HTR-8/SVneo (cell line): Measurements from ENCODE around the gene CTSS.
A peak's percentile ranks its signal among the peaks of the same experiment; 100 is the strongest.
"Not testable (repeated sequence)": the region's sequence is repeated elsewhere in the genome, so short reads cannot be mapped to it uniquely, and the experiment has no call there.

Source experiments
- DNase-seq: peaks from one replicate; pipeline ENCODE4 v3.0.0; 2011; ENCODE audit warnings: low spot score, mixed read lengths; ENCODE audit not compliant: insufficient read length
- FAIRE-seq: peaks from 2 replicates; lab custom pipeline; 2011; peaks lifted over from hg19 to GRCh38; lab: Jason Lieb, UNC

The CTSS gene

GRCh38 chr1:150777544-150777943 lies 12.0 kb upstream of the CTSS start:
- FAIRE-seq = no peak
- no peak for DNase-seq

- FAIRE-seq = not testable (repeated sequence)
Measured at GRCh38 chr1:150775931-150776505, 10.4 kb upstream of the CTSS start.

DNA sequence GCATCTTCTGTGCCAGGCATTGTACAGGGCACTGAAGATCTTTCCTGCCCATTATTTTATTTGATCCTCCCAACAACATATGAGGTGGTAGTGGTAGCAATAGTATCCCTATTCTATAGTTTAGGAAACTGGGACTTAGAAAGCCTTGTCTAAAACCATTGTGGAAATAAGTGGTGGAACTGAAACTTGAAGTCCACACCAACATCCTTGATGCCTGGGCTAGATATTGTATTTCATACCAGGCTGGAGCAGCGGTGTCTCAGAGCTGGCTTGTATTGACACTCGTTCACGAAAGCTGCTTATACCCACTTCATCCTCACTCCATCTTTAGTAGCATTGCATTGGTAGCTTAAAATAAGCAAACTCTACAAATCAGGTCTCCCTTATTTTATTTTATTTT lies 9.7 kb upstream of the CTSS start:
- no peak for DNase-seq
- no peak for FAIRE-seq

More at GRCh38 chr1:150775931-150776505, 10.4 kb upstream of the CTSS start:
- DNase-seq = not testable (repeated sequence)

DNA sequence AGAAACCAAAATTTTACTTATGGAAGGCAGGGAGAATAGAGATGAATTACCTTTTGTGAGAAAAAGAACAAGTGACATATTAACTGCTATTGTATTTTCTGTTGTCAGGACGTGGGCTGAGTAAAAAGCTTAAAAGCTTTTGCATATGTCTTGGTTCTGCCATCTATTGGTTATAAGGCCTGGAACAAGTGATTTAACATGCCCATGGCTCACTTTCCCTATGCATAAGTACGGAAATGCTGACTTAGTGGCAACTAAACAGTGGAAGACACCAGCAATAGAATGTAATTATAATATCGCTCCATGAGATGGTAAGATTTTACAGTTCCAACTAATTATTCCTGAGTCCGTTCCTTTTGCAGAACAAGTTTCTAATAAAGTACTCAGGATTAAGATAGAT lies 6.7 kb upstream of the CTSS start:
- DNase-seq (no peak), FAIRE-seq (no peak)

- FAIRE-seq = not testable (repeated sequence)
Measured at GRCh38 chr1:150767704-150768103, 2.1 kb upstream of the CTSS start.

GRCh38 chr1:150765977-150766301 lies 361 bp upstream of the CTSS start:
- FAIRE-seq, DNase-seq: not testable (repeated sequence)

More at GRCh38 chr1:150767704-150768103, 2.1 kb upstream of the CTSS start:
- DNase-seq = not testable (repeated sequence)

GRCh38 chr1:150764617-150765101 lies 919 bp downstream of the CTSS start:
- FAIRE-seq (no peak), DNase-seq (peak; percentile 23)

- FAIRE-seq (no peak), DNase-seq (no peak)
Measured at GRCh38 chr1:150763018-150763417, 2.6 kb downstream of the CTSS start.

GRCh38 chr1:150762552-150762951 lies 3.0 kb downstream of the CTSS start:
- no peak for FAIRE-seq
- no peak for DNase-seq

- no peak for FAIRE-seq
- DNase-seq = no peak
Measured at GRCh38 chr1:150761801-150762200, 3.8 kb downstream of the CTSS start.

DNA sequence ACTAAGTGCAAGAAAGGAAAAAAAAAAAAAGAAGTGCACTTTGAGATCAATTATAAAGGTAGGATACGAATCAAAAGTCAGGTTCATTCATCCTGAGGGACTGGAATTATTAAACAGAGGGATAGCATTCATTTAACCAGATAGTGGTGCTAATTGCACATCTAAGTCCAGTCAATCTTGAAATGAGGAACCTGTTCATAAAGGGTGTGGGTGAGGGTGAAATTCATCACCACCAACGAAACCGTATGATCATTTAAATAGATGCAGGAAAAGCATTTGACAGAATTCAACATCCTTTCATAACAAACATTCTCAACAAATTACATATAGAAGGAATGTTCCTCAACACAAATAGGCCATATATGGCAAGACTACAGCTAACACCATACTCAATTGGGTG lies 5.6 kb downstream of the CTSS start:
- FAIRE-seq = no peak
- no peak for DNase-seq

DNA sequence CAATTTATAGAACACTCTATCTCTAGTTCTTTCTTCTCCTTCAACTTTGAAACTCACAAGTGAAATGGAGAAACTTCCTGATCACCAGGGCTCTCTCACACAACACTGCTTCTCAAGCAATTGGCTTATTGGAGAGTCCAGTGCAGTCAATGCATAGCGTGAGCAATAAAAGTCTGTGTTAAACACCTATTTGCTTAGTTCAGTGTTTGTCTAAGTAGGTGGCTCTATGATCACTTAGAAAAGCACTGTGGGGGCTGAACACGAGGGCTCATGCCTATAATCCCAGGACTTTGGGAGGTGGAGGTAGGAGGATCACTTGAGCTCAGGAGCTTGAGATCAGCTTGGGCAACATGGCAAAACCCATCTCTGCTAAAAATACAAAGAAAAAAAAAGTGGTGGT lies 12.2 kb downstream of the CTSS start:
- DNase-seq = no peak
- FAIRE-seq = no peak

DNA sequence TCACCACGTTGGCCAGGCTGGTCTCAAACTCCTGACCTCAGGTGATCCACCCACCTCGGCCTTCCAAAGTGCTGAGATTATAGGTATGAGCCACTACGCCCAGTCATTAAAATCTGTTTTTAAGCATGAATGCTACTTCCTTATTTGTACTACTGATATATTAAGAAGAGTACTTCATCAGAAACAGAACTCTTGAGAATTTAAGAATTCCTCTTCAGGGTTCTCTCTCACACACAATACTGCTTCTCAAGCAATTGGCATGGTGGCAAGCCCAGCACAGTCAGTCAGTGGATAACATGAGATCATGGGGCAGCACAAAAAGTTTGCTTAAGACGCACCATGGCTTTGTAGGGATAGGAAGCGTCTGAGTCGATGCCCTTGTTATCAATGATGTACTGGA lies 14.1 kb downstream of the CTSS start:
- FAIRE-seq (no peak), DNase-seq (no peak)

DNA sequence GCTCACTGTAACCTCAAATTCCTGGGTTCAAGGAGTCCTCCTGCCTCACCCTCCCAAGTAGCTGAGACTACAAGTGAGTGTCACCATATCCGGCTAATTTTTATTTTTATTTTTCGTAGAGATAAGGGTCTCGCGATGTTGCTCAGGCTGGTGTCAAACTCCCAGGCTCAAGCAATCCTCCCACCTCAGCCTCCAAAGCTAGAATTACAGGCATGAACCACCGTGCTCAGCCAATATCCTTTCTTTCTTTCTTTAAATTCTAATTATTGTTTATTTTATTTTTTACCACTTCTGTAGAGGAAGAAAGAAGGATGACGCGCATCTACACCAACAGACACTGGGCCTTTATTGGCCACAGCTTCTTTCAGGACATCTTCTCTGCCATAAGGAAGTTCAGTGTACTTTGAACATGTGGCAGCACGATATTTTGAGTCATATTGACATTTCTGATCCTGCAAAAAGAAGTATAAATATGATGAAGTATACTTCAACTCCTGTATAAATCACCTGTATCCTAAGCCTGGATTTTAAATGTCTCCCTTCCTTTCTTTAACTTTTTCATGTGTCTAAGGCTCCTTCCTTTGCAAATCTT lies 15.8 kb downstream of the CTSS start:
- DNase-seq = no peak
- FAIRE-seq = no peak

DNA sequence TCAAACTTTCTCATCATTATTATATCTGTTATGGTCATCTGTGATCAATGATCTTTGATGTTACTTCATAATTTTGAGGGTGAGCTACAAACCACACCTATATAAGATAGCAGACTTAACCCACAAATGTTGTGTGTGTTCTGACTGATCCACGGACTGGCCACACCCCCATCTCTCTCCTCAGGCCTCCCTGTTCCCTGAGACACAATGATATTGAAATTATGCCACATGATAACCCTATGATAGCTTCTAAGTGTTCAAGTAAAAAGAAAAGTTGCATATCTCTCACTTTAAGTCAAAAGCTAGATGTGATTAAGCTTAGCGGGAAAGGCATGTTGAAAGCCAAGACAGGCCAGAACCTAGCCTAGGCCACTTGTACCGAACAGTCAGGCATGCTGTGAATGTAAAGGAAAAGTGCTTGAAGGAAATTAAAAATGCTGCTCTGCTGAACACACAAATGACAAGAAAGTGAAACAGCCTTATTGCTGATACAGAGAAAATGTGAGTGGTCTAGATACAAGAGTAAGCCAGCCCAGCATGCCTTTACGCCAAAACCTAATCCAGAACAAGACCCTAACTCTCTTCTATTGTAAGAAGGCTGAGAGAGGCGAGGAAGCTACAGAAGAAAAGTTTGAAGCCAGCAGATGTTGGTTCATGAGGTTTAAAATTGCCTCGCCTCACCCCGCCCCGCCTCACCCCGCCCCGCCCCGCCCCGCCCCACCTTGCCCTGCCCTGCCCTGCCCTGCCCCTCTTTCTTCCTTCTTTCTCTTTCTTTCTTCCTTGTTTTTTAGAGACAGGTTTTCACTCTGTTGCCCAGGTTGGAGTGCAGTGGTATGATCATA lies 16.5 kb downstream of the CTSS start:
- FAIRE-seq (no peak), DNase-seq (no peak)

DNA sequence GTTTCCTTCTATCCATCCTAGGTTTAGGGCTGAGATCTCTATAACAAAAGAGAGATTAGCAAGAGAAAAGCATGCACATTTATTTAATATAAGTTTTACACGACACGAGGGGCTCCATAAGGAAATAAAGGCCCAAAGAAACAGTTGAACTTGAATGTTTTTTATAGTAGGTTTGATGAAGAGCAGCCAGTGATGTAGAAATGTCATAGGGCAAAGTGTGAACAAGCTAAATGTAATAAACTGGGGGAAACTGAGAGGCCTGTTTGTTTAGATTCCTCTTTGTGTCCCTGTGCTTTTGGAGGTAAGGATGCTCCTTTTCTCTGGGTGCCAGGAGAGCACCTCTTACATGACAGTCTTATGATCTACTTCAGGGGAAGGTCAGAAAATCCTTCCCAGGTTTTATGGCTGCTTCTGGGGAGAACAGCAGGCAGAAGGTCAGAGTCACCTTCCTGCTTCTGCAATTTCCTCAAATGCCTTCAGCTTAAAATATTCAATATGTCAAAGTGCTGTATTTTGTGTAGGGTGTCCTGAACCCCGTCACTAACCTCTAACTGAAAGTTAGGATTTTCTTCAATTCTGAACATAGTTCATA lies 35.4 kb downstream of the CTSS start:
- FAIRE-seq (no peak), DNase-seq (no peak)

- DNase-seq (no peak), FAIRE-seq (no peak)
Measured at GRCh38 chr1:150724336-150724735, 41.2 kb downstream of the CTSS start.

DNA sequence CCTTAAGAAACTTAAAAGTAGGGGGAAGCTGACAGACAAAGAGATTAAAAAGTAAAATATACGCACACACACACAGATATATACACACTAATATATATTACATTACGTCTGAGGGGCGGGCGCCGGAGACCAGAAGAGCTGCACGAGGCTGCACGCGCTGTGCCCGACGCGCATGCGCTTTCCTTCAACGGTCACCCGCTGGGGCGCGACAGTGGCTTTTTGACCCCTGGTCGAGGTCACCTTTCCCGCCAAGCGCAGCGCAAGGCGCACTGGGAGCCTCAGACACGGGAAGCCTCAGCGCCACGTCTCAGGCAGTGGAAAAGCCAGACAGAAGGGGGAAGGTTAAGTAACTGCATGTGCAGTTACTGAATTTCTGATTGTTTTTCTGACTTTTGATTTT lies 44.9 kb downstream of the CTSS start, which contains the start of gene HORMAD1:
Gene HORMAD1 (minus strand): TSS at position 193 of the 400 bp plus-strand sequence. CDS start 1,390 bp downstream, outside the sequence.
- FAIRE-seq = no peak
- no peak for DNase-seq

DNA sequence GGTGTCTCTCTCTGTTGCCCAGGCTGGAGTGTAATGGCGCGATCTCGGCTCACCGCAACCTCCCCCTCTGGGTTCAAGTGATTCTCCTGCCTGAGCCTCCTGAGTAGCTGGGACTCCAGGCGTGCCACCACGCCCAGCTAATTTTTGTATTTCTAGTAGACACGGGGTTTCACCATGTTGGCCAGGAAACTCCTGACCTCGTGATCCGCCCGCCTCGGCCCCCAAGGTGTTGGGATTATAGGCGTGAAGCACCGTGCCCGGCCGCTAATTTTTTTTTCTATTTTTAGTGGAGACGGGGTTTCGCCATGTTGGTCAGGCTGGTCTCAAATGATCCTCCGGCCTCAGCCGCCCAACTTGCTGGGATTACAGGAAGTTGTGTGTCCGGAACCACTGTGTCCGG lies 45.5 kb downstream of the CTSS start:
- FAIRE-seq = no peak

DNA sequence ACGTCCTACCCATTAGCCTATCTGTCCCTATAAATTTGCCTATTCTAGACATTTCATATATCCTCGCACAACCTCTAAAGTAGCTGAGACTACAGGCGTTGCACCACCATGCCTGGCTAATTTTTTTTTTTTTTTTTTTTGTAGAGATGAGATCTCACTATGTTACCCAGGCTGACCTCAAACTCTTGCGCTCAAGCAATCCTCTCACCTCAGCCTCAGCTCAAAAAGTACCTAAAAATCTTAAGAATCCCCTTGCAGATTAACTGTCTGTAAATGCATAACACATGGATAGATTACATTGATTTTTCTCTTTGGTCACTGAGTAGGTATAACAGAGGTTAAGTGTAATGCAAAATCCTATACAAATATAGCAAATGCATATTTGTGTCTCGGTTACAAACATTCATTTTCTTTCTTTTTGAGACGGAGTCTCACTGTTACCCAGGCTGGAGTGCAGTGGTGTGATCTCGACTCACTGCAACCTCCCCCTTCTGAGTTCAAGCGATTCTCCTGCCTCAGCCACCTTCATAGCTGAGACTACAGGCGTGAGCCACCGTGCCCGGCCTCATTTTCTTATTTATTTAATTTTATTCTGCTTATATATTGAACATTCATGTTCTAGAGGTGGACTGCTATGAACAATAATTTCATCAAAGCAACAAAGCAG lies 47.2 kb downstream of the CTSS start:
- FAIRE-seq (no peak), DNase-seq (no peak)

More for the DNA sequence above, 45.5 kb downstream of the CTSS start:
- DNase-seq = no peak
